Lower leg skin (tissue), 4 donors: Measurements from ENCODE around the gene ALOXE3. TPM values are rescaled to one million over a fixed set of nuclear protein-coding genes. Genes with fewer than 3 reads are reported as not detected.

Experiments used
- DNase-seq, 2 donors: peaks; one replicate each; pipeline ENCODE4 v3.0.0-alpha.2; 2019; ENCODE audit warnings: low spot score in 2 of 2
- H3K4me3 ChIP-seq: fragments of 200-600 bp; sonication (generic); 2 replicates; pipeline ENCODE4 v1.5.1; 2017; ENCODE audit warnings: mild to moderate bottlenecking, low read depth; ENCODE audit not compliant: poor library complexity, severe bottlenecking
- CTCF ChIP-seq, 3 donors: fragments of 450-650 bp; IDR thresholded peaks; one replicate each; pipeline ENCODE4 v1.5.1; 2016; ENCODE audit warnings: antibody characterized with exemption in 3 of 3, mild to moderate bottlenecking in 3 of 3, moderate library complexity in 2 of 3
- POLR2A ChIP-seq, 2 donors: fragments of 450-650 bp; IDR thresholded peaks; one replicate each; pipeline ENCODE4 v1.6.1; 2016 to 2017; ENCODE audit warnings: antibody characterized with exemption in 2 of 2, mild to moderate bottlenecking in 1 of 2, moderate library complexity in 1 of 2
- WGBS, 2 donors: methylation state at CpG; one replicate each; pipeline ENCODE4 v1.1.5; 2018; 5-methylcytosine and 5-hydroxymethylcytosine counted together
- intact Hi-C: fragments of 100-400 bp; cut with DNase I; formaldehyde crosslinking; loops from one replicate; pipeline ENCODE4 v1.15.0; 2023; ENCODE audit warnings: low total_unique reads
- total RNA-seq, 4 donors: library from RNA; depleted of rRNA; stranded (reverse); fragments of >200 nt; gene quantifications; one replicate each; pipeline ENCODE4 v1.1.0, GENCODE V29; 2016

Gene ALOXE3
- total RNA-seq, 4 donors from 2014 or later: 73.8 to 143 (median 88.2) TPM

- TF ChIP-seq POLR2A (IDR thresholded peaks at IDR 0.05) (no peak), CTCF (IDR thresholded peaks at IDR 0.05) (no peak)
- peak; percentile 63 to 85 for DNase-seq
- WGBS, 2 donors: 8 to 9% methylated on average over 14 of the region's 14 CpGs
- intact Hi-C loops: no loop called here
- peak overlapping the region; percentile 86 for H3K4me3 ChIP-seq
These were observed 37.1 kb upstream of the ALOXE3 start for GRCh38 chr17:8155231-8155995.

GRCh38 chr17:8154608-8155155 lies 36.4 kb upstream of the ALOXE3 start:
- TF ChIP-seq POLR2A (IDR thresholded peaks at IDR 0.05): no peak
- 8% methylated on average over 11 of the region's 11 CpGs for WGBS, 2 donors
- peak overlapping the region; percentile 86 for H3K4me3 ChIP-seq
- no peak for DNase-seq
- intact Hi-C loops: no loop called here

GRCh38 chr17:8153957-8154607 lies 35.8 kb upstream of the ALOXE3 start:
- intact Hi-C loops: no loop called here
- no peak overlapping the region for H3K4me3 ChIP-seq
- 2 to 4% methylated on average over 22 of the region's 22 CpGs for WGBS, 2 donors
- TF ChIP-seq POLR2A (IDR thresholded peaks at IDR 0.05) (no peak), CTCF (IDR thresholded peaks at IDR 0.05) (no peak)
- peak; percentile 99 to 100 for DNase-seq

- peak; percentile 94 to 96 for DNase-seq
- WGBS, 2 donors: 5 to 8% methylated on average over 13 of the region's 13 CpGs
- no peak overlapping the region for H3K4me3 ChIP-seq
- intact Hi-C loops: no loop called here
- TF ChIP-seq CTCF (IDR thresholded peaks at IDR 0.05) (no peak), POLR2A (IDR thresholded peaks at IDR 0.05) (no peak)
These were observed 35.2 kb upstream of the ALOXE3 start for GRCh38 chr17:8153525-8153956.

GRCh38 chr17:8153031-8153451 lies 34.7 kb upstream of the ALOXE3 start:
- TF ChIP-seq POLR2A (IDR thresholded peaks at IDR 0.05) (no peak), CTCF (IDR thresholded peaks at IDR 0.05) (no peak)
- intact Hi-C loops: no loop called here
- H3K4me3 ChIP-seq: no peak overlapping the region
- DNase-seq: peak in 1 of 2 donors; percentile 88
- WGBS, 2 donors: 51 to 61% methylated on average over 7 of the region's 7 CpGs

- DNase-seq: peak; percentile 96 to 99
- H3K4me3 ChIP-seq: peak within 1 kb of the TSS; percentile 71
- TF ChIP-seq POLR2A (IDR thresholded peaks at IDR 0.05) (peak in 1 of 2 donors; percentile 34), CTCF (IDR thresholded peaks at IDR 0.05) (no peak)
- 2 to 3% methylated on average over 21 to 42 of the region's 42 CpGs for WGBS, 2 donors
- intact Hi-C loops: no loop called here
These were observed 33.9 kb upstream of the ALOXE3 start, which contains the start of gene PER1 for GRCh38 chr17:8152112-8152775. Gene PER1 (minus strand): TSS chr17:8152404. CDS start chr17:8150706, 1,698 bp downstream.
